Renal cortex interstitium (tissue), 11 donors: ENCODE measurements around the gene SEPTIN5. TPM values are rescaled to one million over a fixed set of nuclear protein-coding genes. Genes with fewer than 3 reads are reported as not detected.
A peak's percentile ranks its signal among the peaks of the same experiment; 100 is the strongest.

ENCODE experiments used
- DNase-seq, 11 donors: peaks; one replicate each; pipeline ENCODE4 v3.0.0-alpha.2; 2013; ENCODE audit warnings: low read depth in 9 of 11, low spot score in 4 of 11; ENCODE audit errors: extremely low read depth in 1 of 11
- polyA plus RNA-seq, 3 donors: library from polyadenylated mRNA; unstranded; fragments of 120-200 nt; gene quantifications; one replicate each; pipeline ENCODE4 v1.2.1, GENCODE V29; 2013; ENCODE audit not compliant: insufficient read length in 3 of 3

Gene SEPTIN5
- polyA plus RNA-seq, 3 donors, result 37.4 to 38.4 (median 37.7) TPM

DNA sequence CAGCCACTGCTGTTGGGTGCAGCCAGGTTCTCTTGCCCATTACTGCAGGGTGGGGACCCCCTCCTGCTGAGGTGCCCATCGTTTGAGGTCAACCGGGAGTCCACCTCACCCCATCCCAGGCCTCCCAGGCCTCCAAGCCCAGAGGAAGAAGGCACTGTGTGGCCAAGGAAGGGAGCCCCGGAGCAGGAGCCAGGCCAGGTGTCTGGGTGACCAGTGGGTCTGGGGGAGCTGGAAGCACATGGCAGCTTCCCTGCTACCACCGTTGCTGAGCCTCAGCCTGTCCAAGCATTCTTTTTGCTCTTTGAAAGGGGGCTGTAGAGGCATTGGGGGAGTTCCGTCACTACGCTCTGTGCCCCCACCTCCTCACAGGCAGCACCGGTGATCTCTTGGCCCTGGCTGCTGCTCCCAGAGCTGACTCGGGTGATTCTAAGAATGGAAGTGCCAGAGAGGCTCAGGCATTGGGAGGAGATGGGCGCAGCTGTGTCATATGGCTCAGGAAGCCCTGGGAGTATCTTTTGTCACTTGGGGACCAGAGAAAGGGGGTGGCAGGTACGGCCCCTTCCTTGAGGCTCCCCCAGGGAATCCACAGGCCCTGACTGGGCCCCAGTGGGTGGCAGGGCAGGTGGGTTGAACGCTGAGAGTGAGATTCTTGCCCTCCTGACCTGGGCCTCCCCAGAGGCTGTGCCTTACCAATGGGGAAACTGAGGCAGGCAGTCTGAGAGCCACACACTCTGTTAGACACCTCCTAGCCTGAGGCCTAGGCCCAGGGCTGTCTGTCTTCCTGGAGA, 1.9 kb downstream of the SEPTIN5 start:
- DNase-seq, result no peak

DNA sequence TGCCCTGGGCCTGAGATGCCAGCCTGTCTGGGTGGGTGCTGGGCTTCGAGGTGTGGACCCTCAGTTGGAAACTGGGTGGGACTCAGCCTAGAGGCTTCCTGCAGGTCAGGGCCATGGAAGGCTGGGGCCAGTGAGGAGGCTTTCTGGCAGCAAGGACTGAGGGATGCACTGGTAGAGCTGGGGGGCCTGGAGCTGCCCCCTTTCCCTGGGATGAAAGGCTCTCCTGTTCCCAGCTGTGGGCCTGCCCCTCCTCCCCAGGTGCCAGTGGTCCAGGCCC, 2.5 kb downstream of the SEPTIN5 start:
- DNase-seq, result no peak

DNA sequence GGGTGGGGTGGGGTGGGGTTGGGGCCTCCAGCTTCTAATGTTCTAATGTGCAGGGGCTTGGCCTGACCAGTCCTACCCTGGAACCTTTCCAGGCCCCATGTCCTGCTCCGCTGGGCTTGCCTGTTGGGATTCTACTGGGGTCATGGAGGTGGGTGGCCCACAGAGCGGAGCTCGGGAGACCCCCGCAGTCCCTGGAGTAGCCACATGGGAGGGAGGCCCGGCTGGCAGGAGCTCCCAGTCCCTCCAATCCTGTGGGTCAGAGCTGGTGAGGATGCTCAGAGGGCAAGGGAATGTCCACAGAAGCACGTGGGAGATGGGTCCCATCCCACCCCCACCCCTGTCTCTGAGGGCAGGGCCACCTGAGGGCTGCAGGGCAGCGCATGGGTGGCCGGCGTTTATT, 2.9 kb downstream of the SEPTIN5 start:
- DNase-seq, result no peak

DNA sequence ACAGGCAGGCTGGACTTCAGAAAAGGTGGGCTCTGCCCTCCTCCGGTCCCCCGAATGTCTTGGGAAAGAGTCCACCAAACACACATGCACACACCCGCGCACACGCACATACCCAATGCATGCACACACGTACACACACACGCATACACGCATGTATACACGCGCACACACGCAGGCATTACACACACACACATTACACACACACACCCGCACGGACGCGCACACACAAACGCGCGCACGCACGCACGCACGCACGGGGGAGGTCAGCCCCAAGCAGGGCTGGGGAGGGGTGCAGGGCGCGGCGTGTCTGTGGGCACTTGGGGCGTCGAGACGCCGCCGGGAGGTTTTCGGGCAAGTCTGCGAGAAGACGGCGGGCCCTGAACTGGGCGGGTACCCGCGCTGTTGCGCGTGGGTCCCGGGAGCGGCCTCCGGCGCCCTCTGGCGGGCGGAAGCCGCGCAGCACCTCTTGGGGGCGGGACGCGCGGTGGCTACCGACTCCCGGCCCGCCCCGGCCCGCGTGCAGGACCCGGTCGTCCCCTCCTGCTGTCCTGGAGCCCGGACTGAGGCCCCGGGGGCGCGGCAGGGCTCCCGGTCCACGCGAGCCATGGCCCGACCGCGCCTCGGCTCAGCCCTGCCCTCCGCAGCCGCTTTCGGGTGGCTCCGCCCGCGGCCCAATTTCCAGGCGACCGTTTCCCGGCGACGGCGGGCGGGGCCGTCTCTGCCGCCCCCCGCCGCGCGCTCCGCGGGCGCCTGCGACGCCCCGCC, 3.6 kb downstream of the SEPTIN5 start:
- peak in 5 of 11 donors; percentile 51 to 67 (median 63) for DNase-seq

DNA sequence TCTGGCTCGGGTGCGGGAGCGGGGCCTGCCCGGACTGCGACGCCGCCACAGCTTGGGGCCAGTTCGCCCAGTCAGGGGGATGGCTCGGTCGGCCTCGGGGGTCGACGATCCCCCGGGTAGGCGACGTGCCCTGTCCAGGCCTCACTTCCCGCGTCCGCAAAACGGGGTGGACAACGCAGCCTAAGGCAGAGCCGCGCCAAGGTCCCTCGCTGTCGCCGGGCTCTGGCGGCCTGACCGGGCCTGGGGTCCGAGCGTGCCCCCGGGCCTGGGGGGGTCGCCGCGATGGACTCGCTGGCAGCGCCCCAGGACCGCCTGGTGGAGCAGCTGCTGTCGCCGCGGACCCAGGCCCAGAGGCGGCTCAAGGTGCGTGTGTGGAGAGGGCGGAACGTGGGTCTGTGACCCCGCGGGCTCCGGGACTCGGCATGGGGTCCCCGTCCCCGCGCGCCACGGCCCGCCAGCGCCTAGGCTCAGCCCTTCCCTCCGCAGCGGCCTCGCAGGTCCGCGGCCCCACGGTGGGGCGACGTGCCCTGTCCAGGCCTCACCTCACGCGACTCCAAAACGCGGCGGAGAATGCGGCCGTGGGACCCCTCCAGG, 4.2 kb downstream of the SEPTIN5 start:
- DNase-seq, result no peak

DNA sequence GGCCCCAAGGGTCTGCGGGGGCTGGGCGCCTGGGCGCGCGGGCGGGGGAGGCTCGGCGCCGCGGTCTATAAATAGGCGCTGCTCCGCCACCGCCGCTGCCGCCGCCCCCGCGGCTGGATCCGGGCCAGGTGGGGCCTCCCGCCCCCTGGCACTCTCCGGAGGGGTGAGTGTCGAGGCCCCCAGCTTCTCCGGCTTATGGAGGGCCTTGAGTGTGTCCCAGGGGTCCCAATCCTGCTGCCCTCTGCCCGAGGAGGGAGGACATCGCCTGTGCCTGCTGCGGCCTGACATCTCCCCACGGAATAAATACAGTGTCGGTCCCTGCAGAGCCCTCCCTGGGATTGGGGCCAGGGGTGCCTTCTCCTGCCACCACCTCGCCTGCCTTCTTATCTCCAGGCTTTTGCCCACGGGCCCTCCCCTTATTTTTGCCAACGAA, 4.8 kb downstream of the SEPTIN5 start:
- no peak for DNase-seq

DNA sequence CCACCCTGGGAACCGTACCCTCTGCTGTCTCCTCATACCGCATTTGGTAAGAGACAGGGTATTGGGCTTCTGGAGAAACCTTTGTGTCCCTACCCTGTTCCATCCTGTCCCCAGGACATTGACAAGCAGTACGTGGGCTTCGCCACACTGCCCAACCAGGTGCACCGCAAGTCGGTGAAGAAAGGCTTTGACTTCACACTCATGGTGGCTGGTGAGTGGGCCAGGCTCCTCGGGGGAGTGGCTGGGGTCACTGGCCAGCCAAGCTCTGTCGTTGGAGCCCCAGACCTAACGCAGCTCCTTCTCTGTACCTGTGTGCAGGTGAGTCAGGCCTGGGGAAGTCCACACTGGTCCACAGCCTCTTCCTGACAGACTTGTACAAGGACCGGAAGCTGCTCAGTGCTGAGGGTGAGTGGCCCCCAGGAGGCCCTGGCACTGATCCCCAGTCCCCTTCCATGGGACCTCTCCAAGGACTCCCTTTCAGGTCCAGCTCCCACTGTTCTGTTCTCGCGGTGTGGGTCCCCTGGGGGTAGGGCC, 5.3 kb downstream of the SEPTIN5 start:
- no peak for DNase-seq

DNA sequence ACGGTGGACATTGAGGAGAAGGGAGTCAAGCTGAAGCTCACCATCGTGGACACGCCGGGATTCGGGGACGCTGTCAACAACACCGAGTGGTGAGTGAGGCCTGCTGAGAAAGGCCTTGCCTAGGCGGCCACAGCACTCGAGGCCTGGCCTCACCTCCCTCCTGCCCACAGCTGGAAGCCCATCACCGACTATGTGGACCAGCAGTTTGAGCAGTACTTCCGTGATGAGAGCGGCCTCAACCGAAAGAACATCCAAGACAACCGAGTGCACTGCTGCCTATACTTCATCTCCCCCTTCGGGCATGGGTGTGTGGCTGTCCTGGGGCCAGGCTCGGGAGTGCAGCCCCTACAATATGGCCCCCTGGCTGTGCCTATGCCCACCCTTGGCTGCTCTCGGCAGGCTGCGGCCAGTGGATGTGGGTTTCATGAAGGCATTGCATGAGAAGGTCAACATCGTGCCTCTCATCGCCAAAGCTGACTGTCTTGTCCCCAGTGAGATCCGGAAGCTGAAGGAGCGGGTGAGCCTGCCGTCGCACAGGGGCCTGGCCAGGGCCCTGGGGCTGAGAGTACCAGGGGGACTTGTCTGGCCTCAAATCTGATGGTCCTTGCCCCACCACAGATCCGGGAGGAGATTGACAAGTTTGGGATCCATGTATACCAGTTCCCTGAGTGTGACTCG, 6.0 kb downstream of the SEPTIN5 start:
- no peak for DNase-seq

DNA sequence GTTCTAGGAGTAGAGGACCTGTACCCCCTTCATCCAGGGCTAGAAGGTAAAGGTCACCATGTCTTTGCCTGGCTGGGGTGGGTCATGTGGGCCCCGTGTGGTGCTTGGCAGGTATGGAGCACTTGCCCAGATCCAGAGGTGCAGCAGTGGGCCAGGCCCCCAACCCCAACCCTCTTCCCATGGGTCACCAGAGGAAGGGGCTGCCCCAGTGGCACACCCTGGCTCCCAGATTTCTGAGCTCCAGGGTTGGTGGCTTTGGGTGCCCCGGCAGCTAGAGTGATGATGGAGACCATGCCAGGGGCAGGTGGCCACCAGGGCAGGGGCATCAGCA, 6.7 kb downstream of the SEPTIN5 start:
- no peak for DNase-seq

DNA sequence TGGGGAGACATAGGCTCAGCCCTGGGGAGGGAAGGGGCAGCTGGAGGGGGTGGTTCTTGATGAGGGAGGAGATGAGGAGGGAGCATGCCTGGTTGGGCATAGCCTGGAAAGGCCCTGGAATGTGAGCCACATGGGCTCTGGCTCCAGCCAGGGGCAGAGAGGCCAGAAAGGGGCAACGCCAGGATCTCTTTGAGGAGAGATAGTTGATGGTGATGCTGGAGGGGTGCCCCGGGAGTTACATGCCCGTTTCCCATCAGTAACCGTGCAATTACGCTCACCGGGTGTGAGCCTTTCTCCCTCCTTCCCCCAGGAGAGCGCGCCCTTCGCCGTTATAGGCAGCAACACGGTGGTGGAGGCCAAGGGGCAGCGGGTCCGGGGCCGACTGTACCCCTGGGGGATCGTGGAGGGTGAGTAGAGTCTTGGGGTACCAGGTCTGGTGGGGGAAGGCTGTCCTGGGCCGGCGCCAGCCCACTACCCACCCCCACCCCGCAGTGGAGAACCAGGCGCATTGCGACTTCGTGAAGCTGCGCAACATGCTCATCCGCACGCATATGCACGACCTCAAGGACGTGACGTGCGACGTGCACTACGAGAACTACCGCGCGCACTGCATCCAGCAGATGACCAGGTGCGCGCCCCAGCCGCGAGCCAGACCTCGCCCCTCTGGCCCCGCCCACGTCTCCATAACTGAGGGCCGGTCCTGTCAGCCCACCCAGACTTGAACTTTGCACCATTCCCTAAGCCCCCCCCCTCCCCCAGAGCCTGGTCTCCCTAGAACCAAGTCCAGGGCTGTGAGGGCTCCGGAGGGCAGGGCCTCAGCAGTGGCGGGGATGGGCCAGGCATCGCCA, 7.3 kb downstream of the SEPTIN5 start:
- DNase-seq, result no peak

DNA sequence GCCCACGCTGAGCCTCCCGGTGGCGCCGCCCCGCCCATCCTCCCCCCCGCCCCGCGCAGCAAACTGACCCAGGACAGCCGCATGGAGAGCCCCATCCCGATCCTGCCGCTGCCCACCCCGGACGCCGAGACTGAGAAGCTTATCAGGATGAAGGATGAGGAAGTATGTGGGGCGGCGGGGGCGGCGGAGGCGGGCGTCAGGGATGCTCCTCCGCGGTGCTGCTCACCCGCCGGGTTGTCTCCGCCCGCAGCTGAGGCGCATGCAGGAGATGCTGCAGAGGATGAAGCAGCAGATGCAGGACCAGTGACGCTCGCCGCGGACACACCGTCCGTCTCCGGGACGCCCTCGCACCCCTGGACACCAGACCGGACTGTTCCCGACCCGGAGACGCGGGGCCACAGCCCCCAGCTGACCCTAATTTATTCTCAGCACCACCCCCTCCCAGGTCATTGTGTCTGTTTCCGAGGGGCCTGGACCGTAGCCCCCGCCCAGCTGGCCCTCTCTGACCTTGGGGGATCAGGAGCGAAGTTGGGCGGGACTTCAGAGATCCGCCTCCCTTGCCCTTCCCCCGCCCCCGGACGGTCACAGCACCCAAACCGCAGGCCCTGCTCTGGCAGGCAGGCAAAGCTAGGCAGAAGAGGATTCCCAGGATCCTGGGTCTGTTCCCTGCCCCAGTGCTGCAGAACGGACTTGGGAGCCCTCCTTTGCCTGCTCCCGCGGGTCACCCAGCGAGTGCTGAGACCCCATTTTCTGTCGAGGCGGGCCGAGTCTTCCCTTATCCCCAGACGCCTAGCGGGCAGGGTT, 8.1 kb downstream of the SEPTIN5 start:
- DNase-seq, result no peak

DNA sequence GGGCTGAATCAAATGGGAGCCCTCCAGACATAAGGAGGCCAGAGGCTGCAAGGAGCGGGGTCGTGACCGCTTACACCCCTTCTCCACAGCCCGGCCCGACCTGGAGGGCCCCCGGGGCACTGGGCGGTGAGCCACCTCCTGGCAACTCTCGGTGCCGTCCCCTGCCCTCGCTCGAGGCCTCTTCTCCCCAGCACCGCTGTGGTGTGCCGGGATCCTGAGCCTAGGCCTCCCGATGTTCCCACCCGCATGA, 8.6 kb downstream of the SEPTIN5 start:
- DNase-seq, result no peak

DNA sequence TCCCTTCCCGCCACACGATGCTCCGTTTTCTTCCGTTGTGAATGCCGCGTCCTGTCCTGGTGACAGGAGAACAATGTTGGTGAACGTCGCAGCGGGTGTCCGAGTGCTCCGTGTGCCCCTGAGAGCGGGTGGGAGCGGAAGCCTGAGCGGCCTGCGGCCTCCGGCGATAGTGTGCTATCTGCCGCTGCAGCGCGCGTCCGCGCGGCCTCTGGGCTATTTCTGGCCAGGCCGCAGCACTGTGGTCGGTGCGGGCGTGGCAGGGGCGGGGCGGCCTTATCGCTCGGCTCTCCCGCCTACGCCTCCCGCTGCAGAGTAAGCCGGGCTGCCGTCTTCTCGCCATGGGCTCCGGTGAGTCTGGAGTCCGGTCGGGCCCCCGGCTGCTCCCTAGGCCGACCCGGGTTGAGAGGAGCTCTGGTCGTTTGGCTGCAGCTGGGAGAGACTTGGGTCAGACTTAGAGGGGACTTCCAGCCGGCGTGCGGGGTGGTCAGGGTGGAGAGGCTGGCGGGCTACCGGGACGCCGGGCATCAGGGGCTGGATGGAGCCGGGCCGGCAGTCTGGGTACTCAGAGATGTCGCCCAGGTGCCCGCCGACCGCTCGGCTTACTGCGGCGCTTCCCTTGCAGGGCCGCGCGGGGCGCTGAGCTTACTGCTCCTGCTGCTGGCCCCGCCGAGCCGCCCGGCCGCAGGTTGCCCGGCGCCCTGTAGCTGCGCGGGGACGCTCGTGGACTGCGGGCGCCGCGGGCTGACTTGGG, 9.1 kb downstream of the SEPTIN5 start, which contains the start of gene GP1BB:
GP1BB (plus strand) TSS at position 308 of the 751 bp plus-strand sequence; CDS start at position 339, 31 bp downstream.
- DNase-seq, result no peak

DNA sequence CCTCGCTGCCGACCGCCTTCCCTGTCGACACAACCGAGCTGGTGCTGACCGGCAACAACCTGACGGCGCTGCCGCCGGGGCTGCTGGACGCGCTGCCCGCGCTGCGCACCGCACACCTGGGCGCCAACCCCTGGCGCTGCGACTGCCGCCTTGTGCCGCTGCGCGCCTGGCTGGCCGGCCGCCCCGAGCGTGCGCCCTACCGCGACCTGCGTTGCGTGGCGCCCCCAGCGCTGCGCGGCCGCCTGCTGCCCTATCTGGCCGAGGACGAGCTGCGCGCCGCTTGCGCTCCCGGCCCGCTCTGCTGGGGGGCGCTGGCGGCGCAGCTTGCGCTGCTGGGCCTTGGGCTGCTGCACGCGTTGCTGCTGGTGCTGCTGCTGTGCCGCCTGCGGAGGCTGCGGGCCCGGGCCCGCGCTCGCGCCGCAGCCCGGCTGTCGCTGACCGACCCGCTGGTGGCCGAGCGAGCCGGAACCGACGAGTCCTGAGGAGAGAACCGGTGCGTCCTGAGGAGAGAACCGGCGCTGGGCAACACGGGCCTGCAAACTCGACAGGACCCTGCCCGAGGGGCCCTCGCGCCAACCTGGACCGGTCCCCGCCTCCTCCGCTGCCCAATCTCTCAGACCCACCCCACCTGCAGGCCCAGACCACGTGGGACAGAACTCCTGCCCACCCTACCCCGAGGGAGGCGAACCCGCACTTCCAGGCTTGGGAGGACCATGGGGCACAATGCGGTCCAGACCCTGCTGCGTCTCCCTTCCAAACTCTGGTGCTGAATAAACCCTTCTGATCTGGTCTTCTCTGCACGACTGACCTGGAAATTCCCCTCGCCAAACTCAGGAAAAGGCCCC, 9.9 kb downstream of the SEPTIN5 start:
- DNase-seq, result no peak

DNA sequence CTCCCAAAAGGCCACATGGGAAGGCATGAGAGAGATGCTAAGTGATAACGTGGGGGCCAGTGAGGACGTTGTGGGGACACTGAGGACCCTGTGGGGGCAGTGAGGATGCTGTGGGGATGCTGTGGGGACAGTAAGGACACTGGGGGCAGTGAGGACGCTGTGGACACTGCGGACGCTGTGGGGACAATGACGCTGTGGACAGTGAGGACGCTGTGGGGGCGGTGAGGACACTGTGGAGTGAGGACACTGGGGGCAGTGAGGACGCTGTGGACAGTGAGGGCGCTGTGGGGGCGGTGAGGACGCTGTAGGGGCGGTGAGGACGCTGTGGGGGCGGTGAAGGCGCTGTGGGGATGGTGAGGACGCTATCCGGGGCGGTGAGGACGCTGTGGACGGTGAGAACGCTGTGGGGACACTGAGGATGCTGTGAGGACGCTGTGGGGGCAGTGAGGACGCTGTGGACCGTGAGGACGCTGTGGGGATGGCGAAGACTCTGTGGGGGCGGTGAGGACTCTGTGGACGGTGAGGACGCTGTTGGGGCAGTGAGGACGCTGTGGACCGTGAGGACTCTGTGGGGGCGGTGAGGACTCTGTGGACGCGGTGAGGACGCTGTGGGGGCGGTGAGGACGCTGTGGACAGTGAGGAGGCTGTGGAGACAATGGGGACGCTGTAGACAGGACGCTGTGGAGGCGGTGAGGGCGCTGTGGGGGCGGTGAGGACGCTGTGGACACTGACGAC, 10.8 kb downstream of the SEPTIN5 start:
- no peak for DNase-seq
